Progenitor cell of endocrine pancreas (in vitro differentiated cells): ENCODE measurements around the gene GPR107. TPM values are rescaled to one million over a fixed set of nuclear protein-coding genes. Genes with fewer than 3 reads are reported as not detected.

ENCODE experiments used
- DNase-seq: peaks from one replicate; pipeline ENCODE4 v3.0.0; 2021; ENCODE audit warnings: low spot score; ENCODE audit not compliant: unreplicated experiment
- H3K27ac Mint-ChIP-seq: 2 replicates; pipeline ENCODE4 v1.8.0; 2021; ENCODE audit warnings: mild to moderate bottlenecking, moderate library complexity, mixed read lengths
- H3K27me3 Mint-ChIP-seq: 2 replicates; pipeline ENCODE4 v1.8.0; 2021; ENCODE audit warnings: mixed read lengths
- H3K36me3 Mint-ChIP-seq: 2 replicates; pipeline ENCODE4 v1.8.0; 2022; ENCODE audit warnings: mixed read lengths; ENCODE audit not compliant: insufficient read depth
- H3K4me1 Mint-ChIP-seq: 2 replicates; pipeline ENCODE4 v1.8.0; 2021; ENCODE audit warnings: low read depth, mixed read lengths
- H3K4me3 Mint-ChIP-seq: 2 replicates; pipeline ENCODE4 v1.8.0; 2021; ENCODE audit warnings: low read depth, mild to moderate bottlenecking, moderate library complexity, mixed read lengths
- H3K9me3 Mint-ChIP-seq: 2 replicates; pipeline ENCODE4 v1.8.0; 2021; ENCODE audit warnings: low read depth, mixed read lengths
- total RNA-seq: library from RNA; stranded (reverse); gene quantifications from 2 replicates; pipeline ENCODE4 v1.2.1, GENCODE V29; 2021
- TF ChIP-seq, protein P1 (sequence below): fragments of 200-600 bp; sonication (generic); IDR thresholded peaks from one replicate; pipeline ENCODE4 v1.5.0; 2021; ENCODE audit warnings: antibody characterized with exemption, mild to moderate bottlenecking; ENCODE audit not compliant: unreplicated experiment

The GPR107 gene
- total RNA-seq, 1 donor from 2014 or later, result 48.7 TPM

DNA sequence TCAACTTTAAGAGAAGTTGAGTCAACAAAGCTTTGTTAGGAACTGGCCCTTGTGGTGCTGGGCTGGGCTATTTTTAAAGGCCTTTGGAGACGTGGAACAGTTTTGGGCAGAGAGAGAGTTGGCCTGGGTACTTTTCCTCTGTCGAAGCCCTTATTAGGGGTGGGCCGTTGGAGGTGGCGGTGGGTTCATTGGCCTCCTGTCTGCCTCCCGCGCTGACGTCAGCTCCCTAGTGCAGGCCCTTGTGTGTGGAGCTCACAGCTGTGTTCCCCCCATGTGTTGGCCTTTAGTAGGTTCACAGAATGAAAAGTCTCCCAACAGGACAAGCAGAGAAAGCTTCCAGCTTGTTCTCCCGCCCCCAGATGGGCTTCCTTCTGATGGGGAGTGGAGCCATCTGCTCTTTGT is 121.2 kb downstream of the GPR107 start:
- Mint-ChIP-seq H3K27me3 (peaks cover 12% of the 10 kb centered on the region), H3K4me1 (peaks cover 2% of the 10 kb centered on the region), H3K27ac (no peak overlapping the region), H3K4me3 (peak overlapping the region; percentile 85), H3K36me3 (no peaks in the 10 kb centered on the region), H3K9me3 (no peaks in the 10 kb centered on the region)
- TF ChIP-seq, protein P1, sequence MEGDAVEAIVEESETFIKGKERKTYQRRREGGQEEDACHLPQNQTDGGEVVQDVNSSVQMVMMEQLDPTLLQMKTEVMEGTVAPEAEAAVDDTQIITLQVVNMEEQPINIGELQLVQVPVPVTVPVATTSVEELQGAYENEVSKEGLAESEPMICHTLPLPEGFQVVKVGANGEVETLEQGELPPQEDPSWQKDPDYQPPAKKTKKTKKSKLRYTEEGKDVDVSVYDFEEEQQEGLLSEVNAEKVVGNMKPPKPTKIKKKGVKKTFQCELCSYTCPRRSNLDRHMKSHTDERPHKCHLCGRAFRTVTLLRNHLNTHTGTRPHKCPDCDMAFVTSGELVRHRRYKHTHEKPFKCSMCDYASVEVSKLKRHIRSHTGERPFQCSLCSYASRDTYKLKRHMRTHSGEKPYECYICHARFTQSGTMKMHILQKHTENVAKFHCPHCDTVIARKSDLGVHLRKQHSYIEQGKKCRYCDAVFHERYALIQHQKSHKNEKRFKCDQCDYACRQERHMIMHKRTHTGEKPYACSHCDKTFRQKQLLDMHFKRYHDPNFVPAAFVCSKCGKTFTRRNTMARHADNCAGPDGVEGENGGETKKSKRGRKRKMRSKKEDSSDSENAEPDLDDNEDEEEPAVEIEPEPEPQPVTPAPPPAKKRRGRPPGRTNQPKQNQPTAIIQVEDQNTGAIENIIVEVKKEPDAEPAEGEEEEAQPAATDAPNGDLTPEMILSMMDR, result no peak
- no peak for DNase-seq

DNA sequence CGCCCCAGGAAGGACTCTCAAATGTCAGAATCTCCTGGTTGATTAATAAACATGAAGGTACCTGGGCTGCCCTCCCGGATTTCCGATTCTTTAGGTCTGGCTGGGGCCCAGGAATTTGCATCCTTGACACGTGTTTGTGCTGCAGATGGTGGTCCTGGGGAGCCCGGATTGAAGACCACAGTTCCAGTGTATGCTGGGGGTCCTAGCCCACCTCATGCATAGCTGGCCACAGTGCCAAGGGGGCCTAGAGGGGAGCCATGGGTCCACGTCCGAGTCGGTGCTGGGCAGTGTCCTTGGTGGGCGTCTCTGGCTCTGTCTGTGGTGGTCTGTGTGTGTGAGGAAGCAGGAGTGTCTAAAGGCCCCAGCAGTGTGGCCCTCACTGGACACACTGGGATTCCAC is 121.6 kb downstream of the GPR107 start:
- peaks cover 10% of the 10 kb centered on the region for H3K27me3 Mint-ChIP-seq
- TF ChIP-seq, protein P1, result no peak
- no peaks in the 10 kb centered on the region for H3K36me3 Mint-ChIP-seq
- no peak overlapping the region for H3K27ac Mint-ChIP-seq
- no peak overlapping the region for H3K4me3 Mint-ChIP-seq
- H3K9me3 Mint-ChIP-seq, result no peaks in the 10 kb centered on the region
- peaks cover 2% of the 10 kb centered on the region for H3K4me1 Mint-ChIP-seq
- DNase-seq, result no peak

DNA sequence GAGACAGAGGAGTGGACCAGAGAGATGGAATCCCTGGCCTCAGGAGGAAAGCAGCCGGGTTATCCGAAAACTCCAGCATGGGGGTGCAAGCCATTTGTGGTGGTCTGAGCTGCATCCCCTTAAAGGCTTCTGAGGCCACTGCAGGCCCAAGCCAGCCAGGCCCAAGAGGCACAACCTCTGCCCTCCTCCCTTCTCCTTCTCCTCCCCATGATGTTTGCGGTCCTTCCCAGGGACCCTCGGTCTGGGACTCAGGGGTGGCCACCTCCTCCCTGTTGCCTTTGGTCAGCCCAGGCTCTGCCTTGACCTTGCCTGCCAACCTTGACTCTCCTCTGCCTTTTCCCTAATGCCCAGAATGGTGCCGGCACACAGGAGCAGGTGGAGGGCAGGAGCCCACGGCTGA is 123.1 kb downstream of the GPR107 start:
- Mint-ChIP-seq H3K4me1 (peaks cover 2% of the 10 kb centered on the region), H3K4me3 (no peak overlapping the region), H3K27me3 (no peaks in the 10 kb centered on the region), H3K27ac (no peak overlapping the region), H3K36me3 (no peaks in the 10 kb centered on the region), H3K9me3 (no peaks in the 10 kb centered on the region)
- TF ChIP-seq, protein P1, result no peak
- DNase-seq, result no peak

DNA sequence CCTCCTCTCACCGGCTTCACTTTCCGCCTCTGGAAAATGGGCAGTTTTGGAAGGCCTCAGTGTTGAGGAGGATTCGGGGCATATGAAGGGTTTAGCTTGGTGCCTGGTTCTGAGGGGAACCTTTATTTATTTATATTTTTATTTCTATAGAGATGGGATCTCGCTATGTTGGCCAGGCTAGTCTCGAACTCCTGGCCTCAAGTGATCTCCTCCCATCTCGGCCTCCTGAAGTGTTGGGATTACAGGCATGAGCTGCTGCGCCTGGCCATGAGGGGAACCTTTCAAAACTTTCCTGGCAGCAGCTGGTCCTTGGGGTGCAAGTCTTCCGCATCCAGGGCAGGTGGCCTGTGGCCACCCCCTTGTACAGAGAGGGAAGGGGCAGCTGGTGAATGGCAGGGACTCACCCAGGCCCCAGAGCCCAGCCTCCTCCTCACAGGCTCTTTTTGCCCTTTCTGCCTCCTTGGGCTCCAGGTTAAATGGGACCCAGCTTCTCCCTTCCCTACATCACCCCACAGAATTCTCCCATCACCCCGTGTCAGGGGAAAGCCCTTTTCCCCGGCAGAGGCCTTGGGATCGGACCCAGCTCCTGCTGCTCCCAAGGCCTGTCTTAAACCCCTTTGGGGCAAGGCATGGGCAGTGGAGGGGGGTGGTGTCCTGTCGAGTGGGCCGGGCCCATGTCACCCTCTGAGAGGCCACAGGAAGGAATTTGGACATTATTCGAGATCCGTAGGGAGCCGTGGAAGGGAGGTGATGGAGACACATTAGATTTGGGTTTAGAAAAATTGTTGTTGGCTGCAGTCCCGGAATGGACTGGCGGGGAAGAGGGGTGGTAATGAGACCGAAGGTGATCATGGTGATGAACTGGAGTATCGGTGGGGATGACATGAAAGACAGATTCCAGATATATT is 124.4 kb downstream of the GPR107 start:
- TF ChIP-seq, protein P1, result no peak
- H3K27me3 Mint-ChIP-seq, result no peaks in the 10 kb centered on the region
- H3K27ac Mint-ChIP-seq, result no peak overlapping the region
- DNase-seq, result no peak
- peaks cover 5% of the 10 kb centered on the region for H3K4me1 Mint-ChIP-seq
- H3K9me3 Mint-ChIP-seq, result no peaks in the 10 kb centered on the region
- no peaks in the 10 kb centered on the region for H3K36me3 Mint-ChIP-seq
- no peak overlapping the region for H3K4me3 Mint-ChIP-seq

DNA sequence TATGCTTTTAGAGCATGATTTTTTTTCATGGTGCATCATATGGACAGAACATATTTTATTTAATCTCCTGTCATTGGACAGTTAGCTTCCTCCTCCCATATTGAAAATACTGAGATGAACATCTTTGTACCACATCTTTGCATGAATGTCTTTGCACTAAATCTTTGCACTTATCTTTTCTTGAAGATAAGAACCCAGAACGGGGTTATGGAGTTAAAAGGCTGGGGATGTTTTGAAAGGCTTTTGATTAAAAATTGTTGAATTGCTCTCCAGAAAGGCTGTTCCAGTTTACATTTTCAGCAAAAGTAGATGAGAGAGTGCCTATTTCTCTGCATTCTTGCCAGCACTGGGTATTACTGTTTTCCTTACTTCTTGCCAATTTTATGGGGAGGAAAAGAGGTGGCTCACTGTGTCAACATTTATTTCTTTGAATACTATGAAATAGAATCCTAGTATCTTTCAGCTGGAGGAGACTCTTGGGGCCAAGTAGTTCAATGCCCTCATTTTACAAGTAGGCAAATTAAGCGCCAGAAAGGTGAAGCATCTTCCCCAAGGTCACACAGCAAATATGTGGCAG is 125.7 kb downstream of the GPR107 start:
- Mint-ChIP-seq H3K27ac (no peak overlapping the region), H3K36me3 (no peaks in the 10 kb centered on the region), H3K4me1 (peaks cover 10% of the 10 kb centered on the region), H3K4me3 (no peak overlapping the region), H3K27me3 (no peaks in the 10 kb centered on the region), H3K9me3 (no peaks in the 10 kb centered on the region)
- TF ChIP-seq, protein P1, result no peak
- DNase-seq, result no peak
